GM12874 (cell line): ENCODE results near the gene ZBTB20.

Experiments used
- TF ChIP-seq, protein P1 (sequence below): IDR thresholded peaks from 2 replicates; pipeline ENCODE4 v1.5.1; 2011; ENCODE audit warnings: low read depth, mild to moderate bottlenecking, control low read depth, low read length, moderate library complexity; ENCODE audit not compliant: insufficient read depth

Gene ZBTB20

DNA sequence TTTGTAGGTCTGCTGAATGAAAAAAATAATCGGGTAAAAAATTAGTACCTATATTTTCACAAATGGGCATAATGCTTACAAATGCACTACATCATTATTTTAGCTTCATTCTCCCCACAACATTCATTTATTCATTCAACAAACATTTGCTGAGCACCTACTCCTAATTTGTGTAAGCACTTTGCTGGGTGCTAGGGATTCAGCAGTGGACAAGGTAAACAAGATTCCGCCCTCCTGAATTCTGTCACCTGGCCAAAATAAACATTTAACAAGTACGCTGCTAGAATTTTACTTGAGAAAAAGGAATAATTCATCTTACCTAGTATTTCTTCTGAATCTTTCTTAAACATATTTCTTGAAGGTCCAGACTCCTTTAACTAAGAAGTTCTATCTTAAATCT is 781.2 kb downstream of the ZBTB20 start:
- TF ChIP-seq, protein P1, sequence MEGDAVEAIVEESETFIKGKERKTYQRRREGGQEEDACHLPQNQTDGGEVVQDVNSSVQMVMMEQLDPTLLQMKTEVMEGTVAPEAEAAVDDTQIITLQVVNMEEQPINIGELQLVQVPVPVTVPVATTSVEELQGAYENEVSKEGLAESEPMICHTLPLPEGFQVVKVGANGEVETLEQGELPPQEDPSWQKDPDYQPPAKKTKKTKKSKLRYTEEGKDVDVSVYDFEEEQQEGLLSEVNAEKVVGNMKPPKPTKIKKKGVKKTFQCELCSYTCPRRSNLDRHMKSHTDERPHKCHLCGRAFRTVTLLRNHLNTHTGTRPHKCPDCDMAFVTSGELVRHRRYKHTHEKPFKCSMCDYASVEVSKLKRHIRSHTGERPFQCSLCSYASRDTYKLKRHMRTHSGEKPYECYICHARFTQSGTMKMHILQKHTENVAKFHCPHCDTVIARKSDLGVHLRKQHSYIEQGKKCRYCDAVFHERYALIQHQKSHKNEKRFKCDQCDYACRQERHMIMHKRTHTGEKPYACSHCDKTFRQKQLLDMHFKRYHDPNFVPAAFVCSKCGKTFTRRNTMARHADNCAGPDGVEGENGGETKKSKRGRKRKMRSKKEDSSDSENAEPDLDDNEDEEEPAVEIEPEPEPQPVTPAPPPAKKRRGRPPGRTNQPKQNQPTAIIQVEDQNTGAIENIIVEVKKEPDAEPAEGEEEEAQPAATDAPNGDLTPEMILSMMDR, result no peak

DNA sequence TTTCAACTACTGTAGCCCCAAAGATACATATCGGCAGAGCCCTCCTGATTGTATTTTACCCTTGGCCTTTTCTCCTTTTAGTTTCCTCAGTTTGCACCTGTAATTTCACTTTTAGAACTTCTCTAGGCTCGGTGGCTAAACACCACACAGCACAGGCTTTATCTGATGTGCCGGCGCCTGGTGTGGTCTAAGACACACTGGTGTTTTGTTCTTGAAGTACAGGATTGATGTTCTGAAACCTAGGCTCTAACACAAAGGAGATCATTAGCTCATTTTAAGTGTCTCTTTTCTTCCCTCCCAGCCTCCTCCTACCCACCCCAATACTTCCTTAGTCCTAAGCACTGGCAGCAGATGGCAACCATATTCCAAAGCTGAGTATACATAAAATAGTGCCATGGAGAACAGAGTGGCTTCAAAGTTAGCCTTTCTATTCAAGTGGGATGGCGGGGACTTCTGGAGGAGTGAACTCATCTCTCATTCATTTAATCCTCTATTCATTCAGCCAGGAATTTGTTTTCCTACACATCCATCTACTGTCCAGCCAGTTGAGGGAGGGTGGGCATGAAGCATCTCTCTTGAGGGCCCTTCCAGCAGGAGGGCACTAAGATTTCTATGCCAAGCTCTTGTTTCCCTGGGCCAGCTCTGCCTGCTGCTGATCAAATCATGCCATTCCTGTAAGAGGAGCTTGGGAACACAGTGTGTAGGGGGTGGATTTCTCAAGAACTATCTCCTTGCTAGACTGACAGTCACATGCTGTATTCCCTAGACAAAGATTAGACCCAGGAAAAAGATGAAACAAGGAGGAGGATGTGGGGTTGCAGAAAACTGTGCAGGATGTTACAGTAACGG is 782.1 kb downstream of the ZBTB20 start:
- TF ChIP-seq, protein P1, result no peak

DNA sequence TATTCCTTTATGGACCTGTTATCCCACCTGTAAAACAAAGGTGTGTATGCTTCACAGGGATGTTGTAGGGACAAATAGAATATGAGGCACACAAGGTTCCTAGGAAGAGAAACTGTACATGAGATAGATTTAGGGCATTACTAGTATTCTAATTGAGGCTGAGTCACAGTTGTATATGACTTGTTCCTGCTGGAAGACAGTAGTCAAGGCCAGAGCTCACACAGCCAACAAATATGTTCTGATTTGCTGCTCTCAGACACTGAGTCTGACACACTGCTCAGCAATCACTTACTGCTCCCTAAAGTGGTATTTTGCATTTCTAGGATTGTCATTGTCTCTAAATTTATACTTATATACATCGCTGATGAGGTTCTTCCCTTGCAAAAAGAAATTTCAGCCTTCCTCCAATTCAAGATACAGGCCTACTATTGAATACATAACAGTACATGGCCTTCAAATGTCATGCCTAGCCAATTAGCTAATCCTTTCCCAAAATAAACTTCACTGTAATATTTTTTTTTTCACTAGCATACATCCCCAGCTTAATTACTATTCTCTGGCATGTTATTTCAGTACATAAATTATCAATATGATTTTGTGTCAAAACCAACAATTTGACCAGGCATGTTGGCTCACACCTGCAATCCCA is 783.4 kb downstream of the ZBTB20 start:
- TF ChIP-seq, protein P1, result no peak

DNA sequence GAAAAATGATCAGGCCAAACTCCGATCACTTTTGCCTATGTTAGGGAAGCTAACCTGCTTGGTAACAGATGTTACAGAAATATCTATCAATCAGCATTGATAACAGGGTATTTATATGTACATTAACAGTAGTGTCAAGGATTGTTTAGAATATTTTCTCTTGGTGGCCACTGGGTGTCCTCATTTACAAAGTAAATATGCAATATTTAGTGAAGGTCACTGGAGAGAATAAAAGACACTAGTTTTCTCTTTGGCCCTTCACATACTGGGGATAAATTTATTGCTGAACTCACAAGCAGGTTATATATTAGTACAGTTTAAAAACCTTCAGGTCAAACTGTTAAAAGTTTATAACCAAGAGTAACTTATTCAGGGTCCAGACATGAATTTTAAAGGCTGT is 784.3 kb downstream of the ZBTB20 start:
- TF ChIP-seq, protein P1, result no peak

DNA sequence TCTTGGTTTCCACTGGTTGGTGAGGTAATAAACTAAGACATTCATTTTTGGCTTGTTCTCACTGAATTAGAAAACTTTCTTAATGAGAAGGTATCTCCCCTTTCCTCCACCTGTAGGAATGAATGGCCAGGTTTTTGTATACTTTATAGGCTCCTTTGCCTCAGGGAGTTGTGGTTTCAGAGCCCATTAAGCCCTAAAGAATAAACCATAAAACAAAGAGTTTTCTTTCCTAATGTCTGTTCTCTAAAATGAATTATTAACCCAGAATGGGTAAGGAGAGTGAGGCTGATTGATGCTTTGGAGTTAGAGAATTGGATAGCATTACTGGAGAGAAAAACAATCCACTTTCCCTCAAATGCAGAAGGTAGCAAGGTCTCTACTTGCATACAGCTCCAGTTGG is 785.7 kb downstream of the ZBTB20 start:
- TF ChIP-seq, protein P1, result no peak

DNA sequence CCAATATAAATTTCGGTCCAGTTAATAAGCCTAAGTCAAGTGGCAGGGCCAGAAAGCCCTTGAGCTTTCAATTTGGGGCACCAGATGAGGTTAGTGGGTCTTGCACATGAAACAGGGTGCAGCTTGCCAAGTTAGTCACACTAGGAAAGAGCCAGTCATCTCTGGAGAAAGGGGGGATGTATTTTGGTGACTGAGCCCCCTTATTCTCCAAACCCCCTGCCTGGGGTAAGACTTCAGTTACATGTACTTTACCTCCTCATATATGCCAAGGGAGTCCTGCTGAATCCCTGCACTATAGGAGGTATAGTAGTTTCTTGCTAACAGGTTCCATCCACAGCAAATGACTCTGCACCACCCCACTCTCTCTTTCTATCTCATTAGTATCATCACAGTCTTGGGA is 790.6 kb downstream of the ZBTB20 start:
- TF ChIP-seq, protein P1, result no peak

DNA sequence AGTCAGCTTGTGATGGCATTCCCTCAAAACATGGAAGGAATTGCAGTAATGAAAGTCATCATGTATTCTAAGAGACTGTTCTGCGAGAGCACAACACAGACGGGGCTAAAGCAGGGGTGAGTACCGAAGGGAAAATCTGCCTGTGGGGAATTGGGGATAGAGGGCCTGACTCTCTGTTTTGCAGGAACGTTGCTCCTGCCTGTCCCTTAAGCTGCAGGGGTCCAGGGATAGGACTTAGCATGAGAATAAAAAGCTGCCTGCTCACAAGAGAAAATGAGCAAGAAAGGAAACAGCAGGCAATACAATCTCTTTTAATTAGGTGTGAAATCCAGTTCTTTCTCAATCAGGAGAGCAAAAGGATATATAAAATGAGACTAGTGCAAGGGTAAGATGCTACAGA is 791.0 kb downstream of the ZBTB20 start:
- TF ChIP-seq, protein P1, result no peak
